ENCODE data around the gene CAMK4.

GRCh38 chr5:111389390-111390082, 165.4 kb downstream of the CAMK4 start:
- no peak for TF ChIP-seq CTCF (IDR thresholded peaks at IDR 0.05)
- TF ChIP-seq POLR2A (IDR thresholded peaks at IDR 0.05): no peak
